ENCODE data around the gene ZNF718. TPM values are rescaled to one million over a fixed set of nuclear protein-coding genes. Genes with fewer than 3 reads are reported as not detected.
A peak's percentile ranks its signal among the peaks of the same experiment; 100 is the strongest.
"Not testable (repeated sequence)": the region's sequence is repeated elsewhere in the genome, so short reads cannot be mapped to it uniquely, and the experiment has no call there.

ZNF718 gene
- polyA plus RNA-seq, 10 donors, result 3.5 to 12.7 (median 8.3) TPM

- DNase-seq, result no peak
Measured at GRCh38 chr4:147233-147632, 22.9 kb downstream of the ZNF718 start.

GRCh38 chr4:161496-162284, 37.4 kb downstream of the ZNF718 start:
- no peak for DNase-seq

GRCh38 chr4:169640-170039, 45.3 kb downstream of the ZNF718 start:
- DNase-seq, result not testable (repeated sequence)

GRCh38 chr4:171318-171717, 47.0 kb downstream of the ZNF718 start:
- DNase-seq, result not testable (repeated sequence)

- DNase-seq, result no peak
Measured at GRCh38 chr4:173666-174314, 49.5 kb downstream of the ZNF718 start.

GRCh38 chr4:175986-176385, 51.7 kb downstream of the ZNF718 start:
- no peak for DNase-seq

GRCh38 chr4:176995-177394, 52.7 kb downstream of the ZNF718 start:
- DNase-seq, result no peak

- DNase-seq, result not testable (repeated sequence)
Measured at GRCh38 chr4:182225-182624, 57.9 kb downstream of the ZNF718 start.

- DNase-seq, result no peak
Measured at GRCh38 chr4:188091-188490, 63.8 kb downstream of the ZNF718 start.

- not testable (repeated sequence) for DNase-seq
Measured at GRCh38 chr4:195159-195558, 70.9 kb downstream of the ZNF718 start.

- DNase-seq, result no peak
Measured at GRCh38 chr4:200936-201335, 76.6 kb downstream of the ZNF718 start.

- DNase-seq, result not testable (repeated sequence)
Measured at GRCh38 chr4:202822-203221, 78.5 kb downstream of the ZNF718 start.

- DNase-seq, result no peak
Measured at GRCh38 chr4:205097-205756, 80.9 kb downstream of the ZNF718 start.

- DNase-seq, result no peak
Measured at GRCh38 chr4:206054-206453, 81.8 kb downstream of the ZNF718 start.

- not testable (repeated sequence) for DNase-seq
Measured at GRCh38 chr4:208416-209096, 84.3 kb downstream of the ZNF718 start.

- no peak for DNase-seq
Measured at GRCh38 chr4:211033-211511, 86.8 kb downstream of the ZNF718 start.

- peak; percentile 67 to 94 (median 87) for DNase-seq
Measured at GRCh38 chr4:212438-213188, 88.3 kb downstream of the ZNF718 start.

GRCh38 chr4:213189-213535, 88.9 kb downstream of the ZNF718 start:
- peak; percentile 0 to 41 (median 27) for DNase-seq

Data from muscle of back (tissue), 11 donors.